GM12891 (cell line): Measurements from ENCODE around the gene ABCA6.

Source experiments
- PAX5 ChIP-seq: IDR thresholded peaks from 2 replicates; pipeline ENCODE4 v1.6.1; 2011; ENCODE audit warnings: low read length, moderate library complexity, mild to moderate bottlenecking; ENCODE audit not compliant: insufficient read depth, severe bottlenecking
- POLR2A ChIP-seq: IDR thresholded peaks from 2 replicates; pipeline ENCODE4 v1.6.1; 2011; ENCODE audit warnings: low read depth, low read length, control low read depth
- POLR2AphosphoS5 ChIP-seq: IDR thresholded peaks from 2 replicates; pipeline ENCODE4 v1.6.1; 2011; ENCODE audit warnings: low read depth, low read length, control low read depth
- POU2F2 ChIP-seq: IDR thresholded peaks from 2 replicates; pipeline ENCODE4 v1.6.1; 2011; ENCODE audit warnings: low read depth, mild to moderate bottlenecking, control low read depth, low read length, moderate library complexity
- TAF1 ChIP-seq: IDR thresholded peaks from 2 replicates; pipeline ENCODE4 v1.6.1; 2011; ENCODE audit warnings: low read depth, low read length, control low read depth

DNA sequence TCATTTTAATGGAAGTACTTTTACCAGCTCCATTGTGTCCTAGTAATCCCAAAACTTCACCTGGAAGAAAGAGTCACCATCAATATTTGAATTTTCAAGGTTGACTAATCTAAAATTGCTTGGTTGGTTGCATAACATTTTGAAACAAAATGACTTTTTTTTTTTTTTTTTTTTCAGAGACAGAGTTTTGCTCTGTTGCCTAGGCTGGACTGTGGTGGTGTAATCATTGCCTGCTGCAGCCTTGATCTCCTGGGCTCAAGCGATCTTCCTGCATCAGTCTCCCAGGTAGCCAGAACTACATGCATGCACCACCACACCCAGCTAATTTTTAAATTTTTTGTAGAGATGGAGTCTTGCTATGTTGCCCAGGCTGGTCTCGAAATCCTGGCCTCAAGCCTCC lies 12.6 kb upstream of the ABCA6 start:
- TF ChIP-seq PAX5 (no peak), POLR2AphosphoS5 (no peak), POLR2A (no peak), TAF1 (no peak), POU2F2 (no peak)
